GM12873 (cell line): Measurements from ENCODE around the gene NDUFA7.

Experiments used
- TF ChIP-seq, protein P1 (sequence below): IDR thresholded peaks from 2 replicates; pipeline ENCODE4 v1.5.1; 2012; ENCODE audit warnings: low read depth, mild to moderate bottlenecking, moderate library complexity, low read length, control low read depth; ENCODE audit not compliant: insufficient read depth; ENCODE audit errors: missing control alignments

Gene NDUFA7

DNA sequence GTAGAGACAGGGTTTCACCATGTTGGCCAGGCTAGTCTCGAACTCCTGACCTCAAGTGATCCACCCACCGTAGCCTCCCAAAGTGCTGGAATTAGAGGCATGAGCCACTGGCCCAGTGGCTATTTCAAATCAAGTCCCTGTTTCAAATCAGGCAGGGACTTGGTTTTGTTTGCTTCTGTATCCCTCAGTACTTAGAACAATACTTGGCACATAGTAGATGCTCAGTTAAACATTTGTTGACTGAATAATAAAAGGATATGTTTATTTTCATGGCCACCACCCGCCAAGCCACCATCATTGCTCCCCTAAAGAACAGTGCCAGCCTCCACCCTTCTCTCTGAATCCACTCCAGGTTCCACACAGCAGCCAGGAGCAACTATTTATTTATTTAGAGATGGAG, 4.3 kb upstream of the NDUFA7 start:
- TF ChIP-seq, protein P1, sequence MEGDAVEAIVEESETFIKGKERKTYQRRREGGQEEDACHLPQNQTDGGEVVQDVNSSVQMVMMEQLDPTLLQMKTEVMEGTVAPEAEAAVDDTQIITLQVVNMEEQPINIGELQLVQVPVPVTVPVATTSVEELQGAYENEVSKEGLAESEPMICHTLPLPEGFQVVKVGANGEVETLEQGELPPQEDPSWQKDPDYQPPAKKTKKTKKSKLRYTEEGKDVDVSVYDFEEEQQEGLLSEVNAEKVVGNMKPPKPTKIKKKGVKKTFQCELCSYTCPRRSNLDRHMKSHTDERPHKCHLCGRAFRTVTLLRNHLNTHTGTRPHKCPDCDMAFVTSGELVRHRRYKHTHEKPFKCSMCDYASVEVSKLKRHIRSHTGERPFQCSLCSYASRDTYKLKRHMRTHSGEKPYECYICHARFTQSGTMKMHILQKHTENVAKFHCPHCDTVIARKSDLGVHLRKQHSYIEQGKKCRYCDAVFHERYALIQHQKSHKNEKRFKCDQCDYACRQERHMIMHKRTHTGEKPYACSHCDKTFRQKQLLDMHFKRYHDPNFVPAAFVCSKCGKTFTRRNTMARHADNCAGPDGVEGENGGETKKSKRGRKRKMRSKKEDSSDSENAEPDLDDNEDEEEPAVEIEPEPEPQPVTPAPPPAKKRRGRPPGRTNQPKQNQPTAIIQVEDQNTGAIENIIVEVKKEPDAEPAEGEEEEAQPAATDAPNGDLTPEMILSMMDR: no peak

DNA sequence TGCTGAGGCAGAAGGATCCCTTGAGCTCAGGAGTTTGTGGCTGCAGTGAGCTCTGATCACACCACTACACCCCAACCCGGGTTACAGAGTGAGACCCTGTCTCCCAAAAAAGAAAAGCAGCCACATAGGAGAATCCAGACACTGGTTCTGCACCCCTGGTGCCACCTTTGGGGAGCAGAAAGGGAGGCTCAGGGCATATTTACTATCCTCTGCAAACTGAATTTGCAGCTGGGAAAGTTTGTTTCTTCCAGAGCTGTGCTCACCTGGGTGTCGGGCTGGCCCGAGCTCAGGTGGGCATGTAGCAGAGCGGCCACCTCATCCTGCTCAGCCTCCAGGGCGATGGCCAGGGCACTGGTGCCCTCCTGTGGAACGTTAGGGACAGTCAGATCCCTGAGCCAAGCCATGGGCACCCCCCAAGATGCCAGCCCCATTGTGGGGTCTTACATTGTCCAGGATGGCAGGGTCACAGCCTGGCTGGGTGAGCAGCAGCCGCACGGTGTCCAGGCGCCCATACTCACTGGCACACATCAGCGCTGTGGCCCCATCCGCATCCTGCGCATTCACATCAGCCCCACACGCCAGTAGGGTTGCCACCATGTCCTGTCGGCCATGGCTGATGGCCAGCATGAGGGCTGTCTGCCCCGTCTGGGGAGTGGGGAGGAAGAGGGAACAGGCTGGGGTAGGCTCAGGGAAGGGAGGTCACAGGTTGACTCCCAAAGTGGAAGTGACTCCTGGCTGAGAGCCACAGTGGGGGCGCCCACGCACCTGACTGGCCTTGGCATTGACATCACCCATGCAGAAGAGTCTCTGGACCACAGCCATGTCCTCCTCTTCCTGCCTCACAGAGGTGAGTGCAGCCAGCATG, 3.2 kb upstream of the NDUFA7 start:
- TF ChIP-seq, protein P1: no peak

DNA sequence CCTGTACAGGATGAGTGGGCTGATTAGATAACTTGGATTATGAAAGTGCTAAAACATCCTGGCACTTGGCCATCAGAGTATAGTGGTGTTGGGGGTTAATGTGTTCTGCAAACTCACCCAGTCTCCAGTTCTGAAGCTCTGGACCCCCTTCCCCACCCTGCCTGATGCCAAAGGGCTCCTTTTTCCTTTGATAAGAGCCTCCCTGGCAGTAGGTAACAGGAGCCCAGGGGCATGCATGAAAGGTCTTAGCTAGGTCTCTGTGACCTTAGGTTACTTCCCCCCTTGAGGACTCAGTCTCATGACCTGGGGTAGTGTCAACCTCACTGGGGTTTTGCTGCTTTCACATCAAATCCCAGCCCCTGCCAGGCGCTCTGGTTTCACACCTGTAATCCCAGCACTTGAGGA, 2.6 kb upstream of the NDUFA7 start:
- TF ChIP-seq, protein P1: no peak

DNA sequence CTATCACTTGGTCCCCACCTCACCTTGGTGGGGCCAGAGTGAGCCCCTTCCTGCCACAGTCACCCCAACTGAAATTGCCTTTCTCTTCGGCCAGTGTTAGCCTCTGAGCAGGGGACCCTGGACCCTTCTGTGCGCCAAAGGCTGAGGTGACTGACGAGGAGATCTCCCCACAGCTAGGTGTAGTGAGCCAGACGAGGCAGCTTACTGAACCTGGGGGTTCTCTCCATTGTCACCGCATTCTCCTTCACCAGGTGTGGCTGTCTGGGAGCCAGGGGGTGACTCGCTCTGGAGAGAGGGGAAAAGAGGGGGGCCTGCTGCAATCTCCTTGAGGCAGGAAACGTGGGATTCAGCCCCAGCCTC, 1.4 kb upstream of the NDUFA7 start:
- TF ChIP-seq, protein P1: no peak

DNA sequence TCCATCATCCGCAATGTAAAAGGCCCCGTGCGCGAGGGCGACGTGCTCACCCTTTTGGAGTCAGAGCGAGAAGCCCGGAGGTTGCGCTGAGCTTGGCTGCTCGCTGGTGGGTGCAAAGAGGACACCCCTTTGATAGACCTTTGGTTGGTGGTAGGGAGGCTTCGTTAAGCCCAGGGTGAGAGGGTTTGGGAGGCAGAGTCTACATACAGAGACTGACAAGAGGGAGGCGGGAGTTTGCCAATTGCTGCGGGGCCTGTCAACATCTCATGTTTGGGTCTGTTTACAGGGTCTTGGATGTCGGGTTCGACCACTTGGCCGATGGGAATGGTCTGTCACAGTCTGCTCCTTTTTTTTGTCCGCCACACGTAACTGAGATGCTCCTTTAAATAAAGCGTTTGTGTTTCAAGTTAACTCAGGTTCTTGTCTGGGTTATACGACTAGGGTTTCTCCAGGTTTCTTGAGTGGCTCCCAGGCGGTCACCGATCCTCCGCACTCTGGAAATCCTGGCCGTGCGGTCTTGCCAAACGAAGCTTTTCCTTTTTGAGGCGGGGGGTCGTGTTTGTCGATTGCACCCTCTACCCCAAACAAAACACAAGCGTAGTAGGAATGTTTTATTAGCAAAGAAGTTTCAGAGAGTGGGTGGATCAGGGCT, 937 bp upstream of the NDUFA7 start:
- TF ChIP-seq, protein P1: no peak

DNA sequence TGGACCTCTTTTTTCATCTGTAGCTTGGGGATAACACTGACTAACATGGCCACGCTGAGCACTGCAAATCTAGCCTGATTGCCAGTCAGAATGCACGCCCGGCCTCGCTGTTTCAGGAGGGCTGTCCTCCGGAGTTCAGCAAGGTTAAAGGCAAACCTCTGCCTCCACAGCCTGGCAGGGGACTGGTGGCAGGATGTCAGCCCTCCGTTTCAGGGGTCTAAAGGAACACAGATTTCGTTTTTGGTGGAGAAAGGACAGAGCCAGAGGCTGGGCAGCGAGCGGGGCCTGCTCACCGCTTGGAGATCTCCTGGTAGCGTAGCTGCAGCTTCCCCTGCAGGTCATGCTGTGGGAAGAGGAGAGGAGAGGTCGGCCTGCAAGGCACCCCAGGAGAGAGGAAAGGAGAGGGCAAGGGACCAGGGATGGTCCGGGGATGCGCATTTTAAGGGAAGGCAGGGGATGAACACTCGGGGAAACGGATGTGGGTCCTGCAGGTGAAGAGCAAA, 560 bp downstream of the NDUFA7 start:
- TF ChIP-seq, protein P1: no peak

DNA sequence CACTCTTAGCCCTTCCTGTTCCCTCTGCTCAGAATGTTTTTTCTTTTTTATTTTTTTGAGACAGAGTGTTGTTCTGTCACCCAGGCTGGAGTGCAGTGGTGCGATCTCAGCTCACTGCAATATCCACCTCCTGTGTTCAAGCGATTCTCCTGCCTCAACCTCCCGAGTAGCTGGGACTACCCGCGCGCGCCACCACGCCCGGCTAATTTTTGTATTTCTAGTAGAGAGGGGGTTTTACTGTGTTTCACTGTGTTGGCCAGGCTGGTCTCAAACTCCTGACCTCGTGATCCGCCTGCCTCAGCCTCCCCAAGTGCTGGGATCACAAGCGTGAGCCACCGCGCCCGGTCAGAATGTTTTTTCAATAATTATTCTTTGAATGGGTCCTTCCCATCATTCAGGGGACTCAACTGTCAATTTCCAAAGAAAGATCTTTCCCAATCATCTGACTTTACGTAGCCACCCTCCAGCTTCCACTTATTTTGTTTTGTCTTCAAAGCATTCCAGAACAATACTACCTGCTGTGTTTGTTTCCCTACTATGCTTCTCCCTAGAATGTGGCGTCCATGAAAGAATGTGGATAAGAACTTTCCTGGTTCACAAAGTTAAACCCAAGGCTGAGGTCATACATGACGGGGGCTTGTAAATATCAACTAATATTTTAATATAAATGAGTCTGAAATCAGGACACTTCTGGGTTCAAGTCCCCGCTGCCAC, 1.2 kb downstream of the NDUFA7 start:
- TF ChIP-seq, protein P1: no peak
